Measurements from ENCODE around the gene SRGAP1.

Gene SRGAP1

GRCh38 chr12:63994704-63995103, 150.2 kb downstream of the SRGAP1 start:
- no peak for TF ChIP-seq CTCF (IDR thresholded peaks at IDR 0.05; ENCODE audit: low read depth, low read length, missing control alignments)
- no peak overlapping the region for H3K4me3 ChIP-seq (ENCODE audit: low read depth, low read length)
- no peak for DNase-seq (ENCODE audit: low read depth)
- in situ Hi-C loops (cut with HindIII; ENCODE audit: low sequenced_read_pairs), result no loop called here

GRCh38 chr12:63995512-63995911, 151.0 kb downstream of the SRGAP1 start:
- in situ Hi-C loops (cut with HindIII; ENCODE audit: low sequenced_read_pairs), result no loop called here
- no peak for TF ChIP-seq CTCF (IDR thresholded peaks at IDR 0.05; ENCODE audit: low read depth, low read length, missing control alignments)
- H3K4me3 ChIP-seq (ENCODE audit: low read depth, low read length), result no peak overlapping the region
- no peak for DNase-seq (ENCODE audit: low read depth)

GRCh38 chr12:63996556-63996955, 152.1 kb downstream of the SRGAP1 start:
- no peak for TF ChIP-seq CTCF (IDR thresholded peaks at IDR 0.05; ENCODE audit: low read depth, low read length, missing control alignments)
- in situ Hi-C loops (cut with HindIII; ENCODE audit: low sequenced_read_pairs), result no loop called here
- no peak overlapping the region for H3K4me3 ChIP-seq (ENCODE audit: low read depth, low read length)
- DNase-seq (ENCODE audit: low read depth), result no peak

GRCh38 chr12:63997198-63997597, 152.7 kb downstream of the SRGAP1 start:
- in situ Hi-C loops (cut with HindIII; ENCODE audit: low sequenced_read_pairs), result no loop called here
- TF ChIP-seq CTCF (IDR thresholded peaks at IDR 0.05; ENCODE audit: low read depth, low read length, missing control alignments), result no peak
- DNase-seq (ENCODE audit: low read depth), result no peak
- H3K4me3 ChIP-seq (ENCODE audit: low read depth, low read length), result no peak overlapping the region

GRCh38 chr12:63998584-63998983, 154.1 kb downstream of the SRGAP1 start:
- no peak overlapping the region for H3K4me3 ChIP-seq (ENCODE audit: low read depth, low read length)

GRCh38 chr12:63999853-64000252, 155.4 kb downstream of the SRGAP1 start:
- no peak overlapping the region for H3K4me3 ChIP-seq (ENCODE audit: low read depth, low read length)
- no peak for DNase-seq (ENCODE audit: low read depth)
- in situ Hi-C loops (cut with HindIII; ENCODE audit: low sequenced_read_pairs), result no loop called here
- TF ChIP-seq CTCF (IDR thresholded peaks at IDR 0.05; ENCODE audit: low read depth, low read length, missing control alignments), result no peak

More at GRCh38 chr12:63998584-63998983, 154.1 kb downstream of the SRGAP1 start:
- no peak for TF ChIP-seq CTCF (IDR thresholded peaks at IDR 0.05; ENCODE audit: low read depth, low read length, missing control alignments)
- no peak for DNase-seq (ENCODE audit: low read depth)
- in situ Hi-C loops (cut with HindIII; ENCODE audit: low sequenced_read_pairs), result no loop called here

- TF ChIP-seq CTCF (IDR thresholded peaks at IDR 0.05; ENCODE audit: low read depth, low read length, missing control alignments), result no peak
- no peak for DNase-seq (ENCODE audit: low read depth)
- H3K4me3 ChIP-seq (ENCODE audit: low read depth, low read length), result no peak overlapping the region
- in situ Hi-C loops (cut with HindIII; ENCODE audit: low sequenced_read_pairs), result no loop called here
These were observed 156.9 kb downstream of the SRGAP1 start for GRCh38 chr12:64001439-64001838.

Data from astrocyte of the cerebellum (primary cell).